Breast epithelium (tissue), 4 donors: Measurements from ENCODE around the gene MAP3K12. TPM values are rescaled to one million over a fixed set of nuclear protein-coding genes. Genes with fewer than 3 reads are reported as not detected.

Source experiments
- DNase-seq, 2 donors: peaks; one replicate each; pipeline ENCODE4 v3.0.0-alpha.2; 2019; ENCODE audit warnings: low spot score in 2 of 2
- H3K27ac ChIP-seq, 2 donors: fragments of 200-600 bp; sonication (generic) in 1 of 2; one replicate each; pipeline ENCODE4 v1.5.1; 2016 to 2019; ENCODE audit warnings: mild to moderate bottlenecking in 1 of 2
- H3K27me3 ChIP-seq, 2 donors: fragments of 200-600 bp; sonication (generic) in 1 of 2; one replicate each; pipeline versions ENCODE4 v1.5.1 to v1.6.0; 2017 to 2019; ENCODE audit warnings: control low read depth in 1 of 2, mild to moderate bottlenecking in 1 of 2
- H3K36me3 ChIP-seq: fragments of 200-600 bp; one replicate; pipeline ENCODE4 v1.5.1; 2019
- H3K4me1 ChIP-seq, 2 donors: fragments of 200-600 bp; sonication (generic); one replicate each; pipeline ENCODE4 v1.5.1; 2016 to 2019; ENCODE audit warnings: control low read depth in 1 of 2
- H3K4me3 ChIP-seq, 3 donors: fragments of 200-600 bp; sonication (generic); 1 replicate in 2 of 3; 2 replicates in 1 of 3; pipeline ENCODE4 v1.5.1; 2016 to 2019; ENCODE audit warnings: mild to moderate bottlenecking in 3 of 3, moderate library complexity in 2 of 3
- H3K9me3 ChIP-seq, 2 donors: fragments of 200-600 bp; sonication (generic) in 1 of 2; one replicate each; pipeline ENCODE4 v1.5.1; 2016 to 2019; ENCODE audit warnings: control low read depth in 1 of 2
- POLR2A ChIP-seq: fragments of 450-650 bp; IDR thresholded peaks from one replicate; pipeline ENCODE4 v1.6.1; 2016; ENCODE audit warnings: antibody characterized with exemption, mild to moderate bottlenecking, moderate library complexity
- POLR2AphosphoS5 ChIP-seq, 3 donors: sonication (generic); formaldehyde crosslinking; IDR thresholded peaks; one replicate each; pipeline ENCODE4 v1.6.1; 2017; ENCODE audit warnings: antibody characterized with exemption in 3 of 3
- intact Hi-C: fragments of 100-400 bp; cut with DNase I; formaldehyde crosslinking; loops from one replicate; pipeline ENCODE4 v1.15.1; 2023; ENCODE audit warnings: low total_unique reads
- total RNA-seq, 3 donors: library from RNA; depleted of rRNA; stranded (reverse); fragments of >200 nt; gene quantifications; one replicate each; pipeline ENCODE4 v1.1.0, GENCODE V29; 2016
- TF ChIP-seq, protein P1 (sequence below), 3 donors: fragments of 450-650 bp; IDR thresholded peaks; one replicate each; pipeline ENCODE4 v1.5.1; 2016 to 2017; ENCODE audit warnings: antibody characterized with exemption in 3 of 3, mild to moderate bottlenecking in 3 of 3, moderate library complexity in 3 of 3

MAP3K12 gene
- total RNA-seq, 3 donors from 2014 or later: 16.4 to 28.8 (median 24.6) TPM

DNA sequence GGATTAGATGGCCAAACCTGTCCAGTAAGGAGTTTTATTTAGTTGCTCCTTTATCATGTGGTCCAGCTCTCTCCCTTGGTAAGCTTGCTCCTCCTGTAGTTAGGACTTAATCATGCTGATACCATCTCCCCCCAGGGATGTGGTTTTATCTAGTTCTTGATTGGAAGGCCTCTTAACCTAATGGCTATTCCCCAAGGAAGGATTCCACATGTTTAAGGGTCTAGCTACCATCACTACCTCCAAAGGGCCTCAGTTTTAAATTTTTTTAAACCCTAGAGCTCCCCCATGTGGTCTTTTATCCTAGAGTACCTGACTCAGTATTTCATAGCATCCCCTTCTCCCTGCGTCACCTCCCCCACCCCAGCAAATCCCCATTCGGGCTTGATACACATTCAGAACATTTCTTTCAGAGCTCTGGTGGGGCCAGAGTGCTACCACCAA, 22.5 kb downstream of the MAP3K12 start:
- H3K36me3 ChIP-seq: peaks cover 7% of the 10 kb centered on the region
- no peak overlapping the region for H3K4me3 ChIP-seq
- peak overlapping the region; percentile 0 to 50 for H3K27ac ChIP-seq
- TF ChIP-seq POLR2A (no peak), POLR2AphosphoS5 (IDR thresholded peaks at IDR 0.05) (no peak)
- TF ChIP-seq, protein P1, sequence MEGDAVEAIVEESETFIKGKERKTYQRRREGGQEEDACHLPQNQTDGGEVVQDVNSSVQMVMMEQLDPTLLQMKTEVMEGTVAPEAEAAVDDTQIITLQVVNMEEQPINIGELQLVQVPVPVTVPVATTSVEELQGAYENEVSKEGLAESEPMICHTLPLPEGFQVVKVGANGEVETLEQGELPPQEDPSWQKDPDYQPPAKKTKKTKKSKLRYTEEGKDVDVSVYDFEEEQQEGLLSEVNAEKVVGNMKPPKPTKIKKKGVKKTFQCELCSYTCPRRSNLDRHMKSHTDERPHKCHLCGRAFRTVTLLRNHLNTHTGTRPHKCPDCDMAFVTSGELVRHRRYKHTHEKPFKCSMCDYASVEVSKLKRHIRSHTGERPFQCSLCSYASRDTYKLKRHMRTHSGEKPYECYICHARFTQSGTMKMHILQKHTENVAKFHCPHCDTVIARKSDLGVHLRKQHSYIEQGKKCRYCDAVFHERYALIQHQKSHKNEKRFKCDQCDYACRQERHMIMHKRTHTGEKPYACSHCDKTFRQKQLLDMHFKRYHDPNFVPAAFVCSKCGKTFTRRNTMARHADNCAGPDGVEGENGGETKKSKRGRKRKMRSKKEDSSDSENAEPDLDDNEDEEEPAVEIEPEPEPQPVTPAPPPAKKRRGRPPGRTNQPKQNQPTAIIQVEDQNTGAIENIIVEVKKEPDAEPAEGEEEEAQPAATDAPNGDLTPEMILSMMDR (IDR thresholded peaks at IDR 0.05): no peak
- H3K9me3 ChIP-seq: no peaks in the 10 kb centered on the region
- peaks cover 0 to 5% of the 10 kb centered on the region in 2 donors for H3K4me1 ChIP-seq
- no peaks in the 10 kb centered on the region for H3K27me3 ChIP-seq
- intact Hi-C loops: no loop called here
- no peak for DNase-seq

DNA sequence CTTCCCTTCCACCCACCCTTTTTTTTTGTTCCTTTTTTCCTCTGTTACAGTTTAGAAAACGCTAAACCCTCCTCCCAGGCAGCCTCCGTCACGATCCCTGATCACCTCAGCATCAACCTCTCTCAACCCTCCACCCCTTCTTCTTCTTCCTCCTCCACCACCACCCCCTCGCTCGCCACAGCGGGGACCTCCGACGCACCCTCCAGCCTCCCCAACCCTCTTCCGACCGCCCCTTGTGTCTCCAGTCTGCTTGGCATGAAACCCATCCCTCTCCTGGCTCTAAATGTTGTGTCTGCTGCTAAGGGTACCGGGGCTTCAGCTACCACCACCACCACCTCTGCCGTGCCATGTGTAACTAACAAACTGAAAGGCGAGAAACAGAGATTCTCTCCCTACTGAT, 24.4 kb downstream of the MAP3K12 start:
- Histone ChIP-seq H3K4me3 (peak overlapping the region in 1 of 3 donors; percentile 29), H3K27ac (peak overlapping the region; percentile 50 to 73), H3K4me1 (peaks cover 0 to 5% of the 10 kb centered on the region in 2 donors), H3K36me3 (peaks cover 7% of the 10 kb centered on the region), H3K27me3 (no peaks in the 10 kb centered on the region), H3K9me3 (no peaks in the 10 kb centered on the region)
- DNase-seq: no peak
- intact Hi-C loops: no loop called here
- TF ChIP-seq POLR2A (no peak), POLR2AphosphoS5 (IDR thresholded peaks at IDR 0.05) (no peak)
- TF ChIP-seq, protein P1 (IDR thresholded peaks at IDR 0.05): no peak

DNA sequence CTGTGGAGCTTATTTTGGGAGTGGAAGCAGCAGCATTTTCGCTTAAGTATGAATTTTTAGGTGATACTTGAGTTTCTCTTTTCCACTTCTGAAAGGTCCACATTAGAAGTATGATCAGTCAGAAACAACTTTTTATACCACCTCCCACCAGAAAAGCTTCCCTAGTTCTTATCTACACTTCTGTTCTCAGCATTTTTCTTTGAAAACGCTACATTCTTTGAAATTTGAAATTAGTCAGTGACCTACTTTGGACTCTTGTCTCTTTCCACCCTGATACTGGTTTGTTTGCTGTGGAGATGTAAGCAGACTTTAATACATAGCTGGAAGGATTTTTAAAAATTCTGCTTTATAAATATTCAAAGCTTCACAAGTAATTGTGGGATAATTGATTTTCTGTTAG, 25.2 kb downstream of the MAP3K12 start:
- no peak overlapping the region for H3K4me3 ChIP-seq
- no peaks in the 10 kb centered on the region for H3K9me3 ChIP-seq
- TF ChIP-seq POLR2A: no peak
- TF ChIP-seq POLR2AphosphoS5 (IDR thresholded peaks at IDR 0.05): no peak
- TF ChIP-seq, protein P1 (IDR thresholded peaks at IDR 0.05): no peak
- H3K36me3 ChIP-seq: peaks cover 7% of the 10 kb centered on the region
- H3K27me3 ChIP-seq: no peaks in the 10 kb centered on the region
- H3K4me1 ChIP-seq: peaks cover 0 to 5% of the 10 kb centered on the region in 2 donors
- no peak for DNase-seq
- intact Hi-C loops: no loop called here
- H3K27ac ChIP-seq: peak overlapping the region in 1 of 2 donors; percentile 50

DNA sequence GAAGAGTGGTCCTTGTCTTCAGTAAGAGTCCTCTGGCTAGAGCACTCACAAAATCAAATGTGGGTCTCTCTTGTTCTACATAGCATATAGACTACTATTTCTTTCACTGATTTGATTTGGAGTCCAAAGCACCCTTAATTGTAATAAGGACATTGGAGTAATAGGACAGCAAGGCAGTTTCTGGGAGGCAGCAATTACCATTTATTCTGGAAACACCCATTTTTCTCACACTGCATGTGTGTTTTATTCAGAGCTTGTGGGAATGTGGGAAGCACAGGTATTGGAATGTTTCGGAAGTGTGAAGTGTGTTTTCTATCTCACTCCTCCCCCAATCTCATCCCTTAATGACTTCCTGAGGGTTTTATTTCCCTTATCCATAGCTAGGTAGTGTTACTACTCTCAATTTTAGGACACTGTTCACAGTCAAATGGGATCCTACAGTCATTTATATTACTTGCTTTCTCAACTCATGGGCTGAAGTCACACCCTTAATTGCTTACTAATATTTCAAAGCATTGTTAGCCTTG, 27.1 kb downstream of the MAP3K12 start:
- H3K4me3 ChIP-seq: no peak overlapping the region
- TF ChIP-seq POLR2A (no peak), POLR2AphosphoS5 (IDR thresholded peaks at IDR 0.05) (no peak)
- TF ChIP-seq, protein P1 (IDR thresholded peaks at IDR 0.05): no peak
- intact Hi-C loops: no loop called here
- H3K9me3 ChIP-seq: no peaks in the 10 kb centered on the region
- H3K27ac ChIP-seq: peak overlapping the region in 1 of 2 donors; percentile 17
- H3K27me3 ChIP-seq: no peaks in the 10 kb centered on the region
- no peak for DNase-seq
- peaks cover 0 to 5% of the 10 kb centered on the region in 2 donors for H3K4me1 ChIP-seq
- peaks cover 13% of the 10 kb centered on the region for H3K36me3 ChIP-seq

DNA sequence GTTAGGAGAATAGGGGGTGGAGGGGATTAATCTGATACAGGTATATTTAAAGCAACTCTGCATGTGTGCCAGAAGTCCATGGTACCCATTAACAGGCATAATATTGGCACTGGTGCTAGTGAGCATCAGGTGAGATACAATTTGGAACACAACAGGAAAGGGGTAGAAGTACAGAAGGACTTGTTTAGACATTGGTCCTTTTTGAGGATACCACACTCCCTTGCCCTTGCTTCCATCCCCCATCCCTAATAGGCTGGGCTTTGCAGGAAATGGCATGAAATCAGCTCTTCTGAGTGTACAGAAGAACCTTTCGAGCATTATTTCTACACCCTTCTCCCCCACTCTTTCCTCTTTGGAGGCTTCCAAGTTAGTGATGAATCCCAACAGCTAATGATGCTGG, 31.0 kb downstream of the MAP3K12 start:
- Histone ChIP-seq H3K4me3 (no peak overlapping the region), H3K27ac (no peak overlapping the region), H3K36me3 (peaks cover 11% of the 10 kb centered on the region), H3K4me1 (peaks cover 0 to 1% of the 10 kb centered on the region in 2 donors), H3K9me3 (no peaks in the 10 kb centered on the region), H3K27me3 (no peaks in the 10 kb centered on the region)
- no peak for DNase-seq
- TF ChIP-seq, protein P1 (IDR thresholded peaks at IDR 0.05): no peak
- no peak for TF ChIP-seq POLR2A
- intact Hi-C loops: no loop called here
